Left lung (tissue), 10 donors: Measurements from ENCODE around the gene SPPL2C. TPM values are rescaled to one million over a fixed set of nuclear protein-coding genes. Genes with fewer than 3 reads are reported as not detected.
A peak's percentile ranks its signal among the peaks of the same experiment; 100 is the strongest.

ENCODE experiments used
- ATAC-seq: fragments of 200-7000 bp; cut with Tn5 transposase; one replicate; pipeline ENCODE4 v1.9.1; 2020; ENCODE audit warnings: moderate library complexity
- DNase-seq, 4 donors: peaks; one replicate each; pipeline ENCODE4 v3.0.0-alpha.2; 2013 to 2020
- H3K27ac ChIP-seq, 2 donors: fragments of 200-600 bp; sonication (generic) in 1 of 2; one replicate each; pipeline versions ENCODE4 v1.5.0 to v1.8.0; 2020 to 2021
- H3K27me3 ChIP-seq, 2 donors: fragments of 200-600 bp; sonication (generic) in 1 of 2; one replicate each; pipeline versions ENCODE4 v1.5.0 to v1.8.0; 2020 to 2021
- H3K36me3 ChIP-seq, 2 donors: fragments of 200-600 bp; sonication (generic) in 1 of 2; one replicate each; pipeline versions ENCODE4 v1.5.0 to v1.8.0; 2020 to 2021
- H3K4me1 ChIP-seq, 2 donors: fragments of 200-600 bp; one replicate each; pipeline ENCODE4 v1.8.0; 2021
- H3K4me3 ChIP-seq, 2 donors: fragments of 200-600 bp; sonication (generic) in 1 of 2; one replicate each; pipeline versions ENCODE4 v1.5.0 to v1.8.0; 2020 to 2021; ENCODE audit warnings: mild to moderate bottlenecking in 1 of 2
- H3K9me3 ChIP-seq, 2 donors: fragments of 200-600 bp; sonication (generic) in 1 of 2; one replicate each; pipeline versions ENCODE4 v1.5.0 to v1.8.0; 2020 to 2021
- intact Hi-C, 2 donors: fragments of 100-400 bp; cut with DNase I; formaldehyde crosslinking; loops; one replicate each; pipeline versions ENCODE4 v1.11.2 to v1.14.2; 2022
- polyA plus RNA-seq, 6 donors: library from polyadenylated mRNA; unstranded; fragments of 120-200 nt; gene quantifications; one replicate each; pipeline ENCODE4 v1.2.1, GENCODE V29; 2013; ENCODE audit not compliant: insufficient read length in 6 of 6
- total RNA-seq, 2 donors: library from RNA; stranded (reverse); fragmentation: NEBNext Ultra II Directional; extraction: Animal tissue kit (Norgen Biotek cat#: 25700); gene quantifications; one replicate each; pipeline ENCODE4 v1.2.1, GENCODE V29; 2021
- TF ChIP-seq, protein P1 (sequence below), 2 donors: fragments of 200-600 bp; sonication (generic) in 1 of 2; IDR thresholded peaks; one replicate each; pipeline versions ENCODE4 v1.5.0 to v1.8.0; 2021; ENCODE audit warnings: antibody characterized with exemption in 2 of 2
- donor health status: DM: no; HTN: yes; CAD: no.
- donor health status: DM: no; HTN: no; CAD: no.

Gene SPPL2C
- total and polyA plus RNA-seq, 8 donors: not detected

DNA sequence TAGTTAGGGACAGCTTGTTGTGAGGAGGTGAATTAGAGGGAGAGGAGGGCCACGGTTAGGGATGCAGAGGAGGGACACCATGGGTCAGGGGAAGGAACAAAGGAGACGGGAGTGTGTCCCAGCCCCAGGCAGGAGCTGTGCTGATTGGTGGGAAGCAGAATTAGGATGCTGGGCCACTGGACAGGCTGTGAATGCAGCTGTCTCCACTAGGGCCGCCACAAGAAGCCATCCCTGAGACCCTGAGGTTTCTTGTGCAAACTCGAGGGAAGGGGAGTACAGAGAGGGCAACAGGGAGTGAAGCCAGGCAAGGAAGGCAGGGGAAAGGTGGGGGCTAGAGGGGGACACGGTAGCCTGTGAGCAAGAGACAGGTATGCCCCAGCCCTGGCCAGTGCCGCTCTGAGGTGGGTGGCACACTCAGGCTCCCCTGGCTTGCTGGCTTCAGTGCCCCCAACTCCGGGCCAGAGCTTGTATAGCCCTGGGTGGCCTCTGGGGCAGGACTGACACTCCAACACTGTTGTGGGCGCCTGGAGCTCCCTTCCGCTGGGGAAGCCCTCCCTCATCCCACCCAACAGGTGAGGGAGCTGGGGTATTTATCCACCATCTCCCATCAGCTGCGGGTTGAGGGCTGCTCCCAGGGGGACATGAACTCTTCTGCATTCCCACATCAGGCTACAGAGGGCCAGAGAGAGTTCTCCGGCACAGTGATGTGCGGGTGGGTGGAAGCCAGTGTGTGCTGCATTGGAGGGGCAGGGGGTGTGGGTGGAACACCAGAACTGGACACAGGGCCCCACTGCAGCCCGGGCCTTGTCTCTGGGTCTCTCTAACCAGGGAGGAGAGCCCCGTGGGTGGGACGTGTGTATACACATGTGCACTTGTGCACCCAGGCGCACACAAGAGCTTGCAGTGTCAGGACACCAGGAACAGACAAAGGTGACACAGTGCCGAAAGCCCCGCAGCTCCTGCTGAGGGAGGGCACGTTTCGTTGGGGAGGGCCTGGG is 8.3 kb upstream of the SPPL2C start:
- Histone ChIP-seq H3K27ac (no peak overlapping the region), H3K27me3 (peaks cover 0 to 53% of the 10 kb centered on the region in 2 donors), H3K4me1 (peaks cover 0 to 5% of the 10 kb centered on the region in 2 donors), H3K4me3 (no peak overlapping the region), H3K36me3 (no peaks in the 10 kb centered on the region), H3K9me3 (no peaks in the 10 kb centered on the region)
- DNase-seq (peak in 1 of 4 donors; percentile 61), ATAC-seq (no peak)
- intact Hi-C loops: no loop called here
- TF ChIP-seq, protein P1, sequence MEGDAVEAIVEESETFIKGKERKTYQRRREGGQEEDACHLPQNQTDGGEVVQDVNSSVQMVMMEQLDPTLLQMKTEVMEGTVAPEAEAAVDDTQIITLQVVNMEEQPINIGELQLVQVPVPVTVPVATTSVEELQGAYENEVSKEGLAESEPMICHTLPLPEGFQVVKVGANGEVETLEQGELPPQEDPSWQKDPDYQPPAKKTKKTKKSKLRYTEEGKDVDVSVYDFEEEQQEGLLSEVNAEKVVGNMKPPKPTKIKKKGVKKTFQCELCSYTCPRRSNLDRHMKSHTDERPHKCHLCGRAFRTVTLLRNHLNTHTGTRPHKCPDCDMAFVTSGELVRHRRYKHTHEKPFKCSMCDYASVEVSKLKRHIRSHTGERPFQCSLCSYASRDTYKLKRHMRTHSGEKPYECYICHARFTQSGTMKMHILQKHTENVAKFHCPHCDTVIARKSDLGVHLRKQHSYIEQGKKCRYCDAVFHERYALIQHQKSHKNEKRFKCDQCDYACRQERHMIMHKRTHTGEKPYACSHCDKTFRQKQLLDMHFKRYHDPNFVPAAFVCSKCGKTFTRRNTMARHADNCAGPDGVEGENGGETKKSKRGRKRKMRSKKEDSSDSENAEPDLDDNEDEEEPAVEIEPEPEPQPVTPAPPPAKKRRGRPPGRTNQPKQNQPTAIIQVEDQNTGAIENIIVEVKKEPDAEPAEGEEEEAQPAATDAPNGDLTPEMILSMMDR (IDR thresholded peaks at IDR 0.05): no peak

DNA sequence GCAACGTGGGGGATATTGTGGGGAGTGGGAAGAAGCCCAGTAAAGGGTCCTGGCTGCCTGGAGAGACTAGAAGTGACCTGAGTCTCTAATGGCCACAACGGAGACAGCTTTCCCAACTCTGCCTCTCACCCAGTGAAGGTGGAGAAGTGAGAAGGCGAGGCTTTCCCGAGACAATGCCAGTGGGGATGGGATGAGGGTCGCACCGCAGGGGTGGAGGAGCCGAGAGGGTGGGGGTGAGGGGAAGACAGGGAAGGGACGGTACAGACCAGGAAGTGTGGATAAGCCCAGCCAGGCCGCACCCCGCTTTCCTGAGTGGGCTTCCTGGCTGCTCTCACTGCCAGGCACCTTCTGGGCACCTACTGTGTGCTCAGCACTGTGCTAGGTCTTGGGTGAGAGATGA is 7.5 kb upstream of the SPPL2C start:
- no peak for ATAC-seq
- Histone ChIP-seq H3K4me3 (no peak overlapping the region), H3K9me3 (no peaks in the 10 kb centered on the region), H3K27me3 (peaks cover 0 to 52% of the 10 kb centered on the region in 2 donors), H3K4me1 (peaks cover 0 to 2% of the 10 kb centered on the region in 2 donors), H3K27ac (no peak overlapping the region), H3K36me3 (no peaks in the 10 kb centered on the region)
- peak in 1 of 4 donors; percentile 45 for DNase-seq
- TF ChIP-seq, protein P1 (IDR thresholded peaks at IDR 0.05): no peak
- intact Hi-C loops: no loop called here

DNA sequence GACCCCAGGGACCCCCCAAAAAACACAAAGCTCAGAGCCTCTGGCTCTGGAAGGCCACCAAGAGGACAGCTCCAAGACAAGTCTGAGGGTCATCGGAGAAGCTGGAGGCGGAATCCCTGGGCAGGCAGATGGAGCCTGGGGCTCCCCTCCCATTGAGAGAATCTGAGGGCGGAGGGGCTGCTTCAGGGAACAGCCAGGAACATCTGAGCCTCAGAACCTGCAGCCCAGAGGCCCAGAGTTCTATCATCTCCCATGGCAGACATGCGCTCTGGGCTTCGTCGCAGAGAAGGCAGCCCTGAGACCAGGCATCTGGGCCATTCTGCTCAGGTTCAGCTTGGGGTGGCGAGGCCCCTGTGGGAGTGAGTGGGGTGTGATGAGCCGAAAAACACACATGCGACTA is 7.1 kb upstream of the SPPL2C start:
- Histone ChIP-seq H3K27ac (no peak overlapping the region), H3K27me3 (peaks cover 0 to 48% of the 10 kb centered on the region in 2 donors), H3K36me3 (no peaks in the 10 kb centered on the region), H3K9me3 (no peaks in the 10 kb centered on the region), H3K4me3 (no peak overlapping the region), H3K4me1 (no peaks in the 10 kb centered on the region)
- ATAC-seq: no peak
- intact Hi-C loops: no loop called here
- TF ChIP-seq, protein P1 (IDR thresholded peaks at IDR 0.05): no peak
- DNase-seq: no peak

DNA sequence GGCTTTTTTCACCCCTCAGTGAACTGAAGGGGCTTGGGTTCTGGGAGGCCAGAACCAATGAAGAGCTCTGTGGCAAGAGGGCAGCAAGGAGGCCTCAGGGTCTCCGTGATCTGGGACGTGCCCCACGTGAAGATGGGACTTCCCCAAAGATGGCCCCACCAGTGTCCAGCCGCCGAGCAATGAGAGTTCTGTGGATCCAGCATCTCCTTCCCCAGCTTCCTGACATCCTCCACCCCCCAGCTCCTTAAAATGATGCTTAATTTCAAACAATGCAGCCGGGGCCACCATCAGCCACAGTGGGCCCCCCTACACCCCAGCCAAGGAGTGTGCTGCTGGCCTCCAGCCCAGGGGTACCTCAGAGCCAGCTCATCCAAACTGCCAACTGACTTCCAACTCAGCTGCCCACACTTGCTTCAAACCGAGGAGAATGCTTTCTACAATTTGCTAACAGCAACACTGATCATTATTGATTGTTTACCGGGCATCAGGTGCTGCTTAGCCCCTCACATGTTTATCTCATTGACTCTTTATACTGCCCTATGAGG is 5.9 kb upstream of the SPPL2C start:
- intact Hi-C loops: no loop called here
- Histone ChIP-seq H3K4me1 (no peaks in the 10 kb centered on the region), H3K36me3 (no peaks in the 10 kb centered on the region), H3K4me3 (no peak overlapping the region), H3K27me3 (peaks cover 0 to 37% of the 10 kb centered on the region in 2 donors), H3K9me3 (no peaks in the 10 kb centered on the region), H3K27ac (no peak overlapping the region)
- TF ChIP-seq, protein P1 (IDR thresholded peaks at IDR 0.05): no peak
- peak in 1 of 4 donors; percentile 8 for DNase-seq
- no peak for ATAC-seq

DNA sequence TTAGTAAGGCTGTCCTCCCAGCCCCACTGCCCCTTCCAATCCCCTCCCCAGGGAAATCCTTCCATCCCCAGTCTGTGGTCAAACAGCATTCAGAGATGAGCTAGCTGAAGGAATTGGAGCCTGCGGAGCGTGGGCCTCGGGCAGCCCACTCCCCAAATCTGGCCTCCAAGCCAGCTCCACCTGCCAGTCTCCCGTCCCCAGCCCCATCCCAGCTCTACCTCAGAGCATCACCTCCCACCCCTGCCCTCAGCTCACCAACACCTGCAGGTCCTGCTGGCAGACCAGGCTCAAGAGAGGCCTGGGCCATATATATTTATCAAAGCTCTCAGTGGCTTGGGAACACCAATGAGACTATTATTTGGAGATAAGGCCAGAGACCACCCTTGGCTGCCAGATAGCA is 5.2 kb upstream of the SPPL2C start:
- DNase-seq (no peak), ATAC-seq (no peak)
- no peak overlapping the region for H3K27ac ChIP-seq
- peaks cover 0 to 31% of the 10 kb centered on the region in 2 donors for H3K27me3 ChIP-seq
- TF ChIP-seq, protein P1 (IDR thresholded peaks at IDR 0.05): no peak
- intact Hi-C loops: no loop called here
- no peaks in the 10 kb centered on the region for H3K9me3 ChIP-seq
- no peaks in the 10 kb centered on the region for H3K4me1 ChIP-seq
- H3K36me3 ChIP-seq: no peaks in the 10 kb centered on the region
- no peak overlapping the region for H3K4me3 ChIP-seq
